Measurements from ENCODE around the gene GNAQ. TPM values are rescaled to one million over a fixed set of nuclear protein-coding genes. Genes with fewer than 3 reads are reported as not detected.

Gene GNAQ
- polyA plus RNA-seq, 1 experiment = 71.4 TPM

- no peak overlapping the region for H3K27ac ChIP-seq (ENCODE audit: low read depth, low read length)
- CTCF ChIA-PET = interaction anchor here (2.0 kb wide), 1 partner anchor 28 kb away, joined by 6 read pairs; no protein-coding TSS in a partner anchor
- POLR2A ChIA-PET = no interaction called here
Observed at GRCh38 chr9:78005231-78006002, 26.2 kb downstream of the GNAQ start.

GRCh38 chr9:78004478-78005229 lies 27.0 kb downstream of the GNAQ start:
- CTCF ChIA-PET = interaction anchor here (1.1 to 2.0 kb wide), 2 partner anchors 18 to 28 kb away, joined by 6 to 7 read pairs; no protein-coding TSS in a partner anchor

More at GRCh38 chr9:78005231-78006002, 26.2 kb downstream of the GNAQ start:
- Histone ChIP-seq H3K9me3 (ENCODE audit: control insufficient read depth, insufficient read depth, low read length) (no peaks in the 10 kb centered on the region), H3K4me3 (ENCODE audit: low read depth, low read length) (no peak overlapping the region), H3K27me3 (ENCODE audit: control insufficient read depth, insufficient read depth, low read length) (no peaks in the 10 kb centered on the region)
- no peak for TF ChIP-seq CTCF (IDR thresholded peaks at IDR 0.05; ENCODE audit: low read depth, low read length)
- no peak for DNase-seq (ENCODE audit: low read depth, low spot score)

GRCh38 chr9:78003730-78004129 lies 27.9 kb downstream of the GNAQ start:
- no peak overlapping the region for H3K4me3 ChIP-seq (ENCODE audit: low read depth, low read length)
- H3K27me3 ChIP-seq (ENCODE audit: control insufficient read depth, insufficient read depth, low read length) = no peaks in the 10 kb centered on the region
- TF ChIP-seq CTCF (IDR thresholded peaks at IDR 0.05; ENCODE audit: low read depth, low read length) = no peak
- no peak overlapping the region for H3K27ac ChIP-seq (ENCODE audit: low read depth, low read length)
- CTCF ChIA-PET = interaction anchor here (1.1 kb wide), 1 partner anchor 18 kb away, joined by 7 read pairs; no protein-coding TSS in a partner anchor
- H3K9me3 ChIP-seq (ENCODE audit: control insufficient read depth, insufficient read depth, low read length) = no peaks in the 10 kb centered on the region
- POLR2A ChIA-PET = no interaction called here
- DNase-seq (ENCODE audit: low read depth, low spot score) = no peak

More at GRCh38 chr9:78004478-78005229, 27.0 kb downstream of the GNAQ start:
- POLR2A ChIA-PET = no interaction called here
- no peak for DNase-seq (ENCODE audit: low read depth, low spot score)
- no peaks in the 10 kb centered on the region for H3K9me3 ChIP-seq (ENCODE audit: control insufficient read depth, insufficient read depth, low read length)
- no peak overlapping the region for H3K4me3 ChIP-seq (ENCODE audit: low read depth, low read length)
- H3K27me3 ChIP-seq (ENCODE audit: control insufficient read depth, insufficient read depth, low read length) = no peaks in the 10 kb centered on the region
- TF ChIP-seq CTCF (IDR thresholded peaks at IDR 0.05; ENCODE audit: low read depth, low read length) = peak; percentile 37
- no peak overlapping the region for H3K27ac ChIP-seq (ENCODE audit: low read depth, low read length)

GRCh38 chr9:78001946-78002731 lies 29.5 kb downstream of the GNAQ start:
- Histone ChIP-seq H3K27me3 (ENCODE audit: control insufficient read depth, insufficient read depth, low read length) (no peaks in the 10 kb centered on the region), H3K27ac (ENCODE audit: low read depth, low read length) (peak overlapping the region; percentile 54), H3K9me3 (ENCODE audit: control insufficient read depth, insufficient read depth, low read length) (no peaks in the 10 kb centered on the region), H3K4me3 (ENCODE audit: low read depth, low read length) (no peak overlapping the region)
- CTCF ChIA-PET = interaction anchor here (0.7 kb wide), 1 partner anchor 25 kb away, joined by 5 read pairs; no protein-coding TSS in a partner anchor
- TF ChIP-seq CTCF (IDR thresholded peaks at IDR 0.05; ENCODE audit: low read depth, low read length) = no peak
- no peak for DNase-seq (ENCODE audit: low read depth, low spot score)
- POLR2A ChIA-PET = no interaction called here
